ENCODE results near the gene PUS1. TPM values are rescaled to one million over a fixed set of nuclear protein-coding genes. Genes with fewer than 3 reads are reported as not detected.
A peak's percentile ranks its signal among the peaks of the same experiment; 100 is the strongest.

PUS1 gene
- total and polyA plus RNA-seq, 10 of the 15 experiments (the other 5 are each of a cell fraction or from before 2014, with no cell fraction given) = 1.3 to 74.2 (median 25.4) TPM

GRCh38 chr12:131923260-131923659 is 5.8 kb upstream of the PUS1 start (continued):
- peak; percentile 53; the same call in 1 of the 2 replicates for TF ChIP-seq TCF3 (IDR thresholded peaks at IDR 0.05; ENCODE audit: borderline replicate concordance, insufficient read depth, low read depth, low read length)
- no peak for TF ChIP-seq EZH2 (IDR thresholded peaks at IDR 0.05; ENCODE audit: borderline replicate concordance, control insufficient read depth, low read depth, low read length)
- TF ChIP-seq BACH1 (IDR thresholded peaks at IDR 0.05; ENCODE audit: borderline replicate concordance) = no peak
- TF ChIP-seq E2F4 (IDR thresholded peaks at IDR 0.05; ENCODE audit: low read depth, low read length) = no peak
- TF ChIP-seq SMC3 (IDR thresholded peaks at IDR 0.05; ENCODE audit: borderline replicate concordance, low read length) = peak; percentile 18; the same call in 1 of the 2 replicates
- TF ChIP-seq SIX5 (IDR thresholded peaks at IDR 0.05; ENCODE audit: low read depth, low read length, severe bottlenecking) = no peak
- no peak for TF ChIP-seq RBBP5 (conservative IDR thresholded peaks at IDR 0.05)
- no peak for TF ChIP-seq REST (IDR thresholded peaks at IDR 0.05; ENCODE audit: low read depth, low read length)
- TF ChIP-seq RB1 (IDR thresholded peaks at IDR 0.05; ENCODE audit: borderline replicate concordance) = 0 out of 2 replicates have a peak, but pooled peaks have one; percentile 16
- TF ChIP-seq TCF12 (IDR thresholded peaks at IDR 0.05; ENCODE audit: low read depth, low read length) = peak; percentile 85; the same call in 1 of the 2 replicates
- TF ChIP-seq PBX3 (IDR thresholded peaks at IDR 0.05; ENCODE audit: insufficient replicate concordance, low read depth, low read length) = no peak
- TF ChIP-seq ZNF274 (IDR thresholded peaks at IDR 0.05; ENCODE audit: insufficient read depth, insufficient read length) = no peak
- TF ChIP-seq YY1 (IDR thresholded peaks at IDR 0.05; ENCODE audit: low read depth, low read length) = peak; percentile 92
- no peak for TF ChIP-seq RAD21 (IDR thresholded peaks at IDR 0.05; ENCODE audit: insufficient read depth, low read depth, low read length)
- no peak for TF ChIP-seq SMARCA5 (IDR thresholded peaks at IDR 0.05)
- TF ChIP-seq HDAC2 (IDR thresholded peaks at IDR 0.05) = no peak
- no peak; the same call in 1 of the 2 replicates for TF ChIP-seq TBL1XR1 (IDR thresholded peaks at IDR 0.05; ENCODE audit: low read depth, low read length)
- 0 out of 2 replicates have a peak, but pooled peaks have one; percentile 20 for TF ChIP-seq CBFB (IDR thresholded peaks at IDR 0.05; ENCODE audit: low read depth)
- no peak for TF ChIP-seq STAT1 (conservative IDR thresholded peaks at IDR 0.05)
- peak; percentile 52 for TF ChIP-seq GATAD2B (conservative IDR thresholded peaks at IDR 0.05; ENCODE audit: low read depth)
- TF ChIP-seq MAX (IDR thresholded peaks at IDR 0.05; ENCODE audit: low read depth, low read length) = peak; percentile 80
- peak; percentile 29; the same call in 1 of the 2 replicates for TF ChIP-seq POLR2AphosphoS5 (IDR thresholded peaks at IDR 0.05; ENCODE audit: low read length)
- no peak for TF ChIP-seq FOXM1 (IDR thresholded peaks at IDR 0.05; ENCODE audit: low read depth, low read length)
- TF ChIP-seq MYC (IDR thresholded peaks at IDR 0.05; ENCODE audit: insufficient read depth, insufficient read length, insufficient replicate concordance, low read length, severe bottlenecking) = no peak
- peak; percentile 89 for TF ChIP-seq MEF2B (IDR thresholded peaks at IDR 0.05; ENCODE audit: partially characterized antibody, poor library complexity, severe bottlenecking)
- TF ChIP-seq BHLHE40 (IDR thresholded peaks at IDR 0.05; ENCODE audit: borderline replicate concordance in 1 of 2, low read depth in 2 of 2, low read length in 1 of 2) = peak in 1 of 2 experiments; percentile 42; a peak in 1 of 4 replicates
- TF ChIP-seq ZNF207 (IDR thresholded peaks at IDR 0.05; ENCODE audit: borderline replicate concordance) = no peak

Measured in GM12878 (cell line).